ENCODE measurements around the gene PAMR1.

DNA sequence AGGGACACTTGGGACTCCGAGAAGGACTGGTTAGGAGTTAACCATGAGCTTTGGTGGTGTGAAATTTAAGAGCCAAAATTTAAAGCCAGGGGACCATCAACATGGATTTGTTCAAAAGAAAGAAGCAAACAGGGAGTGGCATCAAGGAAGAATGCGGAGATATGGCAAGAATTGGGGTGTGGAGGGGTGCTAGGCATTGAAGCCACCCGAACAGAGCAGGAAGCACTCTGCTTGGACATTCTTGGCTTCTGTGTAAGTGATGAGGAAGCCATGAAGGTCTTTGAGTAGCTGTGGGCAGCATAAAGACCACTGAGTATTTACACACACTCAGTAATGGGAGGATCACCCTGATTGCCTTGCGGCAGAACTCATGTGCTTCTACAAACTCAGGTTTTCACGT lies 27.2 kb upstream of the PAMR1 start:
- TF ChIP-seq, protein P1, sequence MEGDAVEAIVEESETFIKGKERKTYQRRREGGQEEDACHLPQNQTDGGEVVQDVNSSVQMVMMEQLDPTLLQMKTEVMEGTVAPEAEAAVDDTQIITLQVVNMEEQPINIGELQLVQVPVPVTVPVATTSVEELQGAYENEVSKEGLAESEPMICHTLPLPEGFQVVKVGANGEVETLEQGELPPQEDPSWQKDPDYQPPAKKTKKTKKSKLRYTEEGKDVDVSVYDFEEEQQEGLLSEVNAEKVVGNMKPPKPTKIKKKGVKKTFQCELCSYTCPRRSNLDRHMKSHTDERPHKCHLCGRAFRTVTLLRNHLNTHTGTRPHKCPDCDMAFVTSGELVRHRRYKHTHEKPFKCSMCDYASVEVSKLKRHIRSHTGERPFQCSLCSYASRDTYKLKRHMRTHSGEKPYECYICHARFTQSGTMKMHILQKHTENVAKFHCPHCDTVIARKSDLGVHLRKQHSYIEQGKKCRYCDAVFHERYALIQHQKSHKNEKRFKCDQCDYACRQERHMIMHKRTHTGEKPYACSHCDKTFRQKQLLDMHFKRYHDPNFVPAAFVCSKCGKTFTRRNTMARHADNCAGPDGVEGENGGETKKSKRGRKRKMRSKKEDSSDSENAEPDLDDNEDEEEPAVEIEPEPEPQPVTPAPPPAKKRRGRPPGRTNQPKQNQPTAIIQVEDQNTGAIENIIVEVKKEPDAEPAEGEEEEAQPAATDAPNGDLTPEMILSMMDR (IDR thresholded peaks at IDR 0.05; ENCODE audit: insufficient read depth, low read length, poor library complexity, severe bottlenecking) = no peak
- no peak for TF ChIP-seq EZH2phosphoT487 (conservative IDR thresholded peaks at IDR 0.05; ENCODE audit: low read length)

All from SU-DHL-6 (cell line).